Aorta (tissue), 5 donors: ENCODE measurements around the gene CHIC1. TPM values are rescaled to one million over a fixed set of nuclear protein-coding genes. Genes with fewer than 3 reads are reported as not detected.
"Not testable (repeated sequence)": the region's sequence is repeated elsewhere in the genome, so short reads cannot be mapped to it uniquely, and the experiment has no call there.

Experiments
- ATAC-seq: fragments of 200-7000 bp; cut with Tn5 transposase; one replicate; pipeline ENCODE4 v1.9.1; 2022; ENCODE audit warnings: moderate library complexity; ENCODE audit not compliant: low FRiP score
- DNase-seq, 2 donors: peaks; one replicate each; pipeline ENCODE4 v3.0.0-alpha.2; 2020
- H3K27ac ChIP-seq, 2 donors: one replicate each; pipeline ENCODE4 v1.5.1; 2013; ENCODE audit warnings: low read length in 2 of 2, mild to moderate bottlenecking in 2 of 2, moderate library complexity in 2 of 2, control low read depth in 1 of 2, inconsistent platforms in 1 of 2, low read depth in 1 of 2
- H3K27me3 ChIP-seq, 2 donors: one replicate each; pipeline ENCODE4 v1.6.1; 2013; ENCODE audit warnings: control low read depth in 1 of 2, low read length in 1 of 2, mild to moderate bottlenecking in 1 of 2, moderate library complexity in 1 of 2; ENCODE audit not compliant: insufficient read depth in 2 of 2, control insufficient read depth in 1 of 2
- H3K36me3 ChIP-seq, 2 donors: one replicate each; pipeline ENCODE4 v1.6.1; 2013; ENCODE audit warnings: control low read depth in 1 of 2, low read length in 1 of 2, mild to moderate bottlenecking in 1 of 2; ENCODE audit not compliant: insufficient read depth in 2 of 2, control insufficient read depth in 1 of 2
- H3K4me1 ChIP-seq, 2 donors: one replicate each; pipeline ENCODE4 v1.6.1; 2013; ENCODE audit warnings: low read length in 2 of 2, control low read depth in 1 of 2, mild to moderate bottlenecking in 1 of 2, moderate library complexity in 1 of 2; ENCODE audit not compliant: insufficient read depth in 2 of 2, control insufficient read depth in 1 of 2
- H3K4me3 ChIP-seq, 2 donors: one replicate each; pipeline ENCODE4 v1.5.1; 2013; ENCODE audit warnings: low read length in 2 of 2, control low read depth in 1 of 2, mild to moderate bottlenecking in 1 of 2
- H3K9me3 ChIP-seq: one replicate; pipeline ENCODE4 v1.6.1; 2013; ENCODE audit warnings: mild to moderate bottlenecking, low read length; ENCODE audit not compliant: control insufficient read depth
- WGBS, 2 donors: extraction: QIAGEN DNeasy Blood & Tissue Kit; methylation state at CpG; one replicate each; pipeline ENCODE4 v1.1.7; 2013; 5-methylcytosine and 5-hydroxymethylcytosine counted together
- intact Hi-C, 2 donors: fragments of 100-400 bp; cut with DNase I; formaldehyde crosslinking; loops; one replicate each; pipeline versions ENCODE4 v1.14.2 to v1.15.0; 2022
- polyA plus RNA-seq, 2 donors: library from polyadenylated mRNA; stranded (reverse); fragments of 200-250 nt; gene quantifications; one replicate each; pipeline ENCODE4 v1.2.3, GENCODE V29; 2013
- total RNA-seq, 2 donors: library from RNA; stranded (reverse); fragmentation: NEBNext Ultra II Directional; extraction: Animal tissue kit (Norgen Biotek cat#: 25700); gene quantifications; one replicate each; pipeline ENCODE4 v1.2.1, GENCODE V29; 2021
- donor health status: healthy with polysubstance abuse.
- donor health status: Bipolar disorder and iron deficiency.
- donor health status: DM: no; HTN: no; CAD: no.
- donor health status: DM: no; HTN: no; CAD: no.
- donor health status: DM: yes; HTN: yes; CAD: no.

CHIC1 gene
- total and polyA plus RNA-seq, 4 donors = 2.8 to 13.9 (median 9.1) TPM

- peak; percentile 51 for ATAC-seq
- H3K4me1 ChIP-seq = no peaks in the 10 kb centered on the region
- no peaks in the 10 kb centered on the region for H3K9me3 ChIP-seq
- H3K36me3 ChIP-seq = peaks cover 0 to 1% of the 10 kb centered on the region in 2 donors
- H3K27ac ChIP-seq = peak overlapping the region; percentile 67 to 90
- intact Hi-C loops = no loop called here
- H3K4me3 ChIP-seq = peak overlapping the region; percentile 42 to 63
- no peaks in the 10 kb centered on the region for H3K27me3 ChIP-seq
- DNase-seq = no peak
- 0 to 13% methylated on average over 3 of the region's 3 CpGs for WGBS, 2 donors
Measured at GRCh38 chrX:73563738-73564068, 706 bp downstream of the CHIC1 start.

- H3K27ac ChIP-seq = no peak overlapping the region
- DNase-seq (no peak), ATAC-seq (no peak)
- H3K4me1 ChIP-seq = no peaks in the 10 kb centered on the region
- no peaks in the 10 kb centered on the region for H3K36me3 ChIP-seq
- H3K4me3 ChIP-seq = no peak overlapping the region
- H3K9me3 ChIP-seq = no peaks in the 10 kb centered on the region
- WGBS, 2 donors = 31 to 40% methylated on average over 2 of the region's 2 CpGs
- intact Hi-C loops = no loop called here
- no peaks in the 10 kb centered on the region for H3K27me3 ChIP-seq
Measured at GRCh38 chrX:73577361-73577760, 14.4 kb downstream of the CHIC1 start.

GRCh38 chrX:73581002-73581628 lies 18.1 kb downstream of the CHIC1 start:
- no peaks in the 10 kb centered on the region for H3K4me1 ChIP-seq
- no peaks in the 10 kb centered on the region for H3K27me3 ChIP-seq
- intact Hi-C loops = no loop called here
- ATAC-seq (no peak), DNase-seq (no peak)
- H3K9me3 ChIP-seq = no peaks in the 10 kb centered on the region
- no peaks in the 10 kb centered on the region for H3K36me3 ChIP-seq
- H3K27ac ChIP-seq = no peak overlapping the region
- no peak overlapping the region for H3K4me3 ChIP-seq
- WGBS, 2 donors = 28 to 35% methylated on average over 3 of the region's 3 CpGs

- H3K4me3 ChIP-seq, ATAC-seq, H3K27ac ChIP-seq, H3K27me3 ChIP-seq, H3K36me3 ChIP-seq, H3K9me3 ChIP-seq, intact Hi-C loops, H3K4me1 ChIP-seq, DNase-seq: not testable (repeated sequence)
- WGBS, 2 donors = 100% methylated on average over 1 of the region's 1 CpG
Measured at GRCh38 chrX:73597758-73598157, 34.8 kb downstream of the CHIC1 start.

GRCh38 chrX:73615022-73615421 lies 52.0 kb downstream of the CHIC1 start:
- no peaks in the 10 kb centered on the region for H3K27me3 ChIP-seq
- DNase-seq = no peak
- no peak overlapping the region for H3K4me3 ChIP-seq
- H3K27ac ChIP-seq = no peak overlapping the region
- WGBS, 2 donors = 88 to 97% methylated on average over 3 of the region's 3 CpGs
- no peaks in the 10 kb centered on the region for H3K9me3 ChIP-seq
- no peaks in the 10 kb centered on the region for H3K36me3 ChIP-seq
- intact Hi-C loops = no loop called here
- no peaks in the 10 kb centered on the region for H3K4me1 ChIP-seq
- ATAC-seq = no peak

- intact Hi-C loops, H3K4me3 ChIP-seq, H3K9me3 ChIP-seq, H3K27ac ChIP-seq, ATAC-seq, DNase-seq, H3K27me3 ChIP-seq, H3K4me1 ChIP-seq, H3K36me3 ChIP-seq: not testable (repeated sequence)
- 94 to 99% methylated on average over 2 of the region's 2 CpGs for WGBS, 2 donors
Measured at GRCh38 chrX:73641669-73642068, 78.7 kb downstream of the CHIC1 start.

GRCh38 chrX:73647212-73647611 lies 84.2 kb downstream of the CHIC1 start:
- no peak overlapping the region for H3K4me3 ChIP-seq
- no peak for DNase-seq
- no peak for ATAC-seq
- 70 to 94% methylated on average over 1 of the region's 1 CpG for WGBS, 2 donors
- H3K36me3 ChIP-seq = no peaks in the 10 kb centered on the region
- intact Hi-C loops = no loop called here
- H3K27ac ChIP-seq = no peak overlapping the region
- no peaks in the 10 kb centered on the region for H3K27me3 ChIP-seq
- peaks cover 2% of the 10 kb centered on the region for H3K9me3 ChIP-seq
- no peaks in the 10 kb centered on the region for H3K4me1 ChIP-seq

GRCh38 chrX:73647632-73648322 lies 84.8 kb downstream of the CHIC1 start:
- Histone ChIP-seq H3K9me3 (peaks cover 2% of the 10 kb centered on the region), H3K27ac (no peak overlapping the region), H3K4me3 (no peak overlapping the region), H3K4me1 (no peaks in the 10 kb centered on the region), H3K27me3 (no peaks in the 10 kb centered on the region), H3K36me3 (no peaks in the 10 kb centered on the region)
- ATAC-seq (no peak), DNase-seq (no peak)
- intact Hi-C loops = no loop called here

- H3K36me3 ChIP-seq, H3K4me3 ChIP-seq, H3K27me3 ChIP-seq, ATAC-seq, intact Hi-C loops, H3K27ac ChIP-seq, H3K4me1 ChIP-seq, DNase-seq, H3K9me3 ChIP-seq: not testable (repeated sequence)
- 59 to 100% methylated on average over 1 of the region's 1 CpG for WGBS, 2 donors
Measured at GRCh38 chrX:73661322-73661721, 98.3 kb downstream of the CHIC1 start.
